GM23338 (cell line): ENCODE results near the gene ZNF580.

Source experiments
- CREB1 ChIP-seq: fragments of 250-450 bp; sonication (Bioruptor Pico); IDR thresholded peaks from 2 replicates; pipeline ENCODE4 v1.5.0; 2020; ENCODE audit warnings: low read depth, mild to moderate bottlenecking, moderate library complexity
- CTCF ChIP-seq, 2 experiments: fragments of 200-600 bp in 1 of 2; sonication (generic) in 1 of 2; conservative IDR thresholded peaks; 2 replicates each; pipeline versions ENCODE4 v1.5.1 to v1.6.1; 2016 to 2017; ENCODE audit warnings: antibody characterized with exemption in 2 of 2, low read depth in 2 of 2, mild to moderate bottlenecking in 2 of 2, moderate library complexity in 1 of 2
- ETS1 ChIP-seq: IDR thresholded peaks from 2 replicates; pipeline ENCODE4 v1.6.1; 2016; ENCODE audit warnings: antibody characterized with exemption
- EZH2 ChIP-seq: fragments of 200-600 bp; sonication (generic); IDR thresholded peaks from one replicate; pipeline ENCODE4 v1.8.0; 2017; ENCODE audit warnings: antibody characterized with exemption, mild to moderate bottlenecking, low read depth; ENCODE audit not compliant: unreplicated experiment
- EZH2phosphoT487 ChIP-seq: fragments of 200-600 bp; sonication (generic); IDR thresholded peaks from one replicate; pipeline ENCODE4 v1.8.1; 2018; ENCODE audit warnings: antibody characterized with exemption; ENCODE audit not compliant: unreplicated experiment
- JUNB ChIP-seq: IDR thresholded peaks from one replicate; pipeline ENCODE4 v1.6.1; 2016; ENCODE audit warnings: antibody characterized with exemption; ENCODE audit not compliant: unreplicated experiment
- POLR2AphosphoS5 ChIP-seq: IDR thresholded peaks from 2 replicates; pipeline ENCODE4 v1.6.1; 2016; ENCODE audit warnings: antibody characterized with exemption, low read depth
- REST ChIP-seq: IDR thresholded peaks from one replicate; pipeline ENCODE4 v1.6.1; 2018; ENCODE audit warnings: antibody characterized with exemption; ENCODE audit not compliant: unreplicated experiment
- STAT1 ChIP-seq: IDR thresholded peaks from one replicate; pipeline ENCODE4 v1.6.1; 2016; ENCODE audit warnings: antibody characterized with exemption; ENCODE audit not compliant: unreplicated experiment
- ZNF331 ChIP-seq: fragments of 250-450 bp; sonication (Bioruptor Pico); IDR thresholded peaks from 2 replicates; pipeline ENCODE4 v1.5.0; 2020; ENCODE audit warnings: low read depth, mild to moderate bottlenecking, moderate library complexity
- ZNF462 ChIP-seq: fragments of 250-450 bp; sonication (Bioruptor Pico); IDR thresholded peaks from 2 replicates; pipeline ENCODE4 v1.5.0; 2020; ENCODE audit warnings: mild to moderate bottlenecking, moderate library complexity

GRCh38 chr19:55599468-55599841 lies 41.3 kb upstream of the ZNF580 start, which contains the start of gene FIZ1:
- TF ChIP-seq ZNF331, result no peak
- TF ChIP-seq POLR2AphosphoS5, result no peak; the same call in 1 of the 2 replicates
- no peak for TF ChIP-seq CTCF (conservative IDR thresholded peaks at IDR 0.05; ENCODE audit: low read depth in 2 of 2)
- TF ChIP-seq CREB1 (CRISPR knock-in tag), result peak; percentile 90
- no peak for TF ChIP-seq EZH2
- TF ChIP-seq ETS1, result peak; percentile 83
- TF ChIP-seq REST, result no peak
- no peak for TF ChIP-seq ZNF462 (CRISPR knock-in tag)
- no peak for TF ChIP-seq STAT1
- no peak for TF ChIP-seq JUNB
- no peak for TF ChIP-seq EZH2phosphoT487
